Measurements from ENCODE around the gene FLVCR2. TPM values are rescaled to one million over a fixed set of nuclear protein-coding genes. Genes with fewer than 3 reads are reported as not detected.

Gene FLVCR2
- total and polyA plus RNA-seq, 9 donors, result 11.0 to 29.3 (median 16.7) TPM

- 79% methylated on average over 3 of the region's 4 CpGs for WGBS (ENCODE audit: insufficient coverage)
- no peaks in the 10 kb centered on the region for H3K36me3 ChIP-seq (ENCODE audit: control insufficient read depth, insufficient read depth, low read length)
- H3K4me1 ChIP-seq (ENCODE audit: control insufficient read depth, insufficient read depth, low read length), result peaks cover 9% of the 10 kb centered on the region
- peak; percentile 67 for DNase-seq
- peak overlapping the region; percentile 62 for H3K27ac ChIP-seq (ENCODE audit: low read length)
- H3K9me3 ChIP-seq (replicated peaks; ENCODE audit: control insufficient read depth, low read depth, low read length), result no peaks in the 10 kb centered on the region
- H3K27me3 ChIP-seq (ENCODE audit: control insufficient read depth, insufficient read depth, low read length), result peaks cover 2% of the 10 kb centered on the region
- H3K4me3 ChIP-seq (ENCODE audit: low read length), result no peak overlapping the region
Observed at GRCh38 chr14:75615200-75615599, 36.8 kb downstream of the FLVCR2 start.

GRCh38 chr14:75619548-75619947, 41.1 kb downstream of the FLVCR2 start:
- no peaks in the 10 kb centered on the region for H3K27me3 ChIP-seq (ENCODE audit: control insufficient read depth, insufficient read depth, low read length)
- H3K9me3 ChIP-seq (replicated peaks; ENCODE audit: control insufficient read depth, low read depth, low read length), result no peaks in the 10 kb centered on the region
- no peak overlapping the region for H3K27ac ChIP-seq (ENCODE audit: low read length)
- DNase-seq, result no peak
- H3K4me3 ChIP-seq (ENCODE audit: low read length), result no peak overlapping the region
- WGBS (ENCODE audit: insufficient coverage), result 71% methylated on average over 1 of the region's 1 CpG
- H3K36me3 ChIP-seq (ENCODE audit: control insufficient read depth, insufficient read depth, low read length), result peaks cover 2% of the 10 kb centered on the region
- peaks cover 5% of the 10 kb centered on the region for H3K4me1 ChIP-seq (ENCODE audit: control insufficient read depth, insufficient read depth, low read length)

GRCh38 chr14:75625034-75625433, 46.6 kb downstream of the FLVCR2 start:
- peaks cover 2% of the 10 kb centered on the region for H3K36me3 ChIP-seq (ENCODE audit: control insufficient read depth, insufficient read depth, low read length)
- H3K4me3 ChIP-seq (ENCODE audit: low read length), result no peak overlapping the region
- H3K27me3 ChIP-seq (ENCODE audit: control insufficient read depth, insufficient read depth, low read length), result no peaks in the 10 kb centered on the region
- H3K4me1 ChIP-seq (ENCODE audit: control insufficient read depth, insufficient read depth, low read length), result peaks cover 1% of the 10 kb centered on the region
- no peaks in the 10 kb centered on the region for H3K9me3 ChIP-seq (replicated peaks; ENCODE audit: control insufficient read depth, low read depth, low read length)
- no CpG with 5 or more reads among the region's 3 CpGs for WGBS (ENCODE audit: insufficient coverage)
- no peak for DNase-seq
- H3K27ac ChIP-seq (ENCODE audit: low read length), result no peak overlapping the region

- WGBS (ENCODE audit: insufficient coverage), result 100% methylated on average over 1 of the region's 3 CpGs
- Histone ChIP-seq H3K9me3 (replicated peaks; ENCODE audit: control insufficient read depth, low read depth, low read length) (no peaks in the 10 kb centered on the region), H3K36me3 (ENCODE audit: control insufficient read depth, insufficient read depth, low read length) (peaks cover 2% of the 10 kb centered on the region), H3K4me3 (ENCODE audit: low read length) (no peak overlapping the region), H3K27me3 (ENCODE audit: control insufficient read depth, insufficient read depth, low read length) (no peaks in the 10 kb centered on the region), H3K4me1 (ENCODE audit: control insufficient read depth, insufficient read depth, low read length) (peaks cover 7% of the 10 kb centered on the region), H3K27ac (ENCODE audit: low read length) (no peak overlapping the region)
- DNase-seq, result no peak
Observed at GRCh38 chr14:75626396-75626795, 48.0 kb downstream of the FLVCR2 start.

GRCh38 chr14:75626863-75627262, 48.4 kb downstream of the FLVCR2 start:
- Histone ChIP-seq H3K4me1 (ENCODE audit: control insufficient read depth, insufficient read depth, low read length) (peaks cover 12% of the 10 kb centered on the region), H3K4me3 (ENCODE audit: low read length) (no peak overlapping the region), H3K36me3 (ENCODE audit: control insufficient read depth, insufficient read depth, low read length) (peaks cover 2% of the 10 kb centered on the region), H3K27ac (ENCODE audit: low read length) (no peak overlapping the region), H3K27me3 (ENCODE audit: control insufficient read depth, insufficient read depth, low read length) (no peaks in the 10 kb centered on the region), H3K9me3 (replicated peaks; ENCODE audit: control insufficient read depth, low read depth, low read length) (no peaks in the 10 kb centered on the region)
- no CpG with 5 or more reads among the region's 3 CpGs for WGBS (ENCODE audit: insufficient coverage)
- no peak for DNase-seq

- no peak for DNase-seq
- Histone ChIP-seq H3K4me1 (ENCODE audit: control insufficient read depth, insufficient read depth, low read length) (peaks cover 14% of the 10 kb centered on the region), H3K4me3 (ENCODE audit: low read length) (no peak overlapping the region), H3K9me3 (replicated peaks; ENCODE audit: control insufficient read depth, low read depth, low read length) (no peaks in the 10 kb centered on the region), H3K27ac (ENCODE audit: low read length) (no peak overlapping the region), H3K36me3 (ENCODE audit: control insufficient read depth, insufficient read depth, low read length) (peaks cover 2% of the 10 kb centered on the region), H3K27me3 (ENCODE audit: control insufficient read depth, insufficient read depth, low read length) (no peaks in the 10 kb centered on the region)
- WGBS (ENCODE audit: insufficient coverage), result 47% methylated on average over 3 of the region's 4 CpGs
Observed at GRCh38 chr14:75627406-75627805, 49.0 kb downstream of the FLVCR2 start.

- peaks cover 14% of the 10 kb centered on the region for H3K4me1 ChIP-seq (ENCODE audit: control insufficient read depth, insufficient read depth, low read length)
- no peaks in the 10 kb centered on the region for H3K9me3 ChIP-seq (replicated peaks; ENCODE audit: control insufficient read depth, low read depth, low read length)
- no peak for DNase-seq
- H3K27ac ChIP-seq (ENCODE audit: low read length), result no peak overlapping the region
- peaks cover 2% of the 10 kb centered on the region for H3K36me3 ChIP-seq (ENCODE audit: control insufficient read depth, insufficient read depth, low read length)
- 80% methylated on average over 1 of the region's 3 CpGs for WGBS (ENCODE audit: insufficient coverage)
- H3K4me3 ChIP-seq (ENCODE audit: low read length), result no peak overlapping the region
- H3K27me3 ChIP-seq (ENCODE audit: control insufficient read depth, insufficient read depth, low read length), result no peaks in the 10 kb centered on the region
Observed at GRCh38 chr14:75628816-75629215, 50.4 kb downstream of the FLVCR2 start.

GRCh38 chr14:75630695-75631452, 52.5 kb downstream of the FLVCR2 start:
- DNase-seq, result no peak
- H3K36me3 ChIP-seq (ENCODE audit: control insufficient read depth, insufficient read depth, low read length), result peaks cover 5% of the 10 kb centered on the region
- H3K4me1 ChIP-seq (ENCODE audit: control insufficient read depth, insufficient read depth, low read length), result peaks cover 14% of the 10 kb centered on the region
- no peak overlapping the region for H3K4me3 ChIP-seq (ENCODE audit: low read length)
- WGBS (ENCODE audit: insufficient coverage), result 38% methylated on average over 2 of the region's 6 CpGs
- no peaks in the 10 kb centered on the region for H3K27me3 ChIP-seq (ENCODE audit: control insufficient read depth, insufficient read depth, low read length)
- H3K9me3 ChIP-seq (replicated peaks; ENCODE audit: control insufficient read depth, low read depth, low read length), result no peaks in the 10 kb centered on the region
- no peak overlapping the region for H3K27ac ChIP-seq (ENCODE audit: low read length)

- Histone ChIP-seq H3K27ac (ENCODE audit: low read length) (no peak overlapping the region), H3K27me3 (ENCODE audit: control insufficient read depth, insufficient read depth, low read length) (no peaks in the 10 kb centered on the region), H3K4me1 (ENCODE audit: control insufficient read depth, insufficient read depth, low read length) (peaks cover 16% of the 10 kb centered on the region), H3K9me3 (replicated peaks; ENCODE audit: control insufficient read depth, low read depth, low read length) (no peaks in the 10 kb centered on the region), H3K4me3 (ENCODE audit: low read length) (no peak overlapping the region), H3K36me3 (ENCODE audit: control insufficient read depth, insufficient read depth, low read length) (peaks cover 5% of the 10 kb centered on the region)
- no CpG with 5 or more reads among the region's 5 CpGs for WGBS (ENCODE audit: insufficient coverage)
- DNase-seq, result peak; percentile 33
Observed at GRCh38 chr14:75631453-75631831, 53.0 kb downstream of the FLVCR2 start.

- peaks cover 21% of the 10 kb centered on the region for H3K4me1 ChIP-seq (ENCODE audit: control insufficient read depth, insufficient read depth, low read length)
- no peak for DNase-seq
- 83% methylated on average over 4 of the region's 5 CpGs for WGBS (ENCODE audit: insufficient coverage)
- no peak overlapping the region for H3K4me3 ChIP-seq (ENCODE audit: low read length)
- no peaks in the 10 kb centered on the region for H3K9me3 ChIP-seq (replicated peaks; ENCODE audit: control insufficient read depth, low read depth, low read length)
- peaks cover 5% of the 10 kb centered on the region for H3K36me3 ChIP-seq (ENCODE audit: control insufficient read depth, insufficient read depth, low read length)
- H3K27me3 ChIP-seq (ENCODE audit: control insufficient read depth, insufficient read depth, low read length), result no peaks in the 10 kb centered on the region
- H3K27ac ChIP-seq (ENCODE audit: low read length), result no peak overlapping the region
Observed at GRCh38 chr14:75634848-75635247, 56.4 kb downstream of the FLVCR2 start.

Data from muscle of leg (tissue), 11 donors.